Measurements from ENCODE around the gene SRBD1.

- TF ChIP-seq CTCF (IDR thresholded peaks at IDR 0.05) (no peak), POLR2A (IDR thresholded peaks at IDR 0.05) (no peak), EP300 (IDR thresholded peaks at IDR 0.05) (no peak)
Observed at GRCh38 chr2:45460825-45461224, 150.2 kb downstream of the SRBD1 start.
